WI38 (cell line): Measurements from ENCODE around the gene CDKN1C.

Experiments used
- H3K4me3 ChIP-seq: 2 replicates; pipeline ENCODE4 v1.5.1; 2011; ENCODE audit warnings: low read depth, mild to moderate bottlenecking, control low read depth, low read length
- TF ChIP-seq, protein P1 (sequence below): IDR thresholded peaks from 2 replicates; pipeline ENCODE4 v1.5.1; 2012; ENCODE audit warnings: low read depth, mild to moderate bottlenecking, control low read depth, low read length

CDKN1C gene

DNA sequence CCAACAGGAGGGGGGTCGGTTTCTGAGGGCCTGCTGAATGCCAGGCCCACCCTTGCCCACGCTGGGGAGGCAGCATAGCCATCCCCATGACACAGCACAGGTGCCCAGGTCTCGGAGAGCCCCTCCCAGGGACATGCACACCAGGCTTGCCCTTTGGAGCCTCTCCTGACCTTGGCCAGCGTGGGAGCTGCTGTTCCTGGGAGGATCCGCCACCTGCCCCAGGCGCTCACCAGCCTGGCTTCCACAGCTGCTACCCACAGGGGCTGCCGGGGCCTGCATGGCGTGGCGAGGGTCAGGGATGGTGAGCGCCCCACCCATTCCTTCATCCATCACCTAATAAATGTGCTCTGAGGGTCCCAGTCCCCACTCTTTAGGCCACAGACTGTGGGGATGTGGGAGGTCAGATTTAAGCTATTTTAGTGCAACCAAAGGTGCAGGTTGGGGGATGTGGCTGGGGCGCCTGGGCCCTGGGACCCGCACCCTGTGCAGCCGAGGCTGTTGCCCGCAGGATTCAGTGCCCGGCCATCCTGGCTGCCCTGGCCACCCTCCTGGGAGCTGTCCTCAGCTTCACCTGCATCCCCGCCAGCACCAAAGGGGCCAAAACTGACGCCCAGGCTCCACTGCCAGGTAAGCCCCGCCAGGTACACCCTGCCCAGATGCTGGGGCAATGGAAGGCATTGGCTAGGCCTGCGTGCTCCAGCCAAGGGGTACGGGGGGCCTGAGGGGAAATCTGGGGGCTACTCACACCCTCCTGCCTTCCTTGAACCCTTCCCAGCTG lies 30.7 kb upstream of the CDKN1C start:
- TF ChIP-seq, protein P1, sequence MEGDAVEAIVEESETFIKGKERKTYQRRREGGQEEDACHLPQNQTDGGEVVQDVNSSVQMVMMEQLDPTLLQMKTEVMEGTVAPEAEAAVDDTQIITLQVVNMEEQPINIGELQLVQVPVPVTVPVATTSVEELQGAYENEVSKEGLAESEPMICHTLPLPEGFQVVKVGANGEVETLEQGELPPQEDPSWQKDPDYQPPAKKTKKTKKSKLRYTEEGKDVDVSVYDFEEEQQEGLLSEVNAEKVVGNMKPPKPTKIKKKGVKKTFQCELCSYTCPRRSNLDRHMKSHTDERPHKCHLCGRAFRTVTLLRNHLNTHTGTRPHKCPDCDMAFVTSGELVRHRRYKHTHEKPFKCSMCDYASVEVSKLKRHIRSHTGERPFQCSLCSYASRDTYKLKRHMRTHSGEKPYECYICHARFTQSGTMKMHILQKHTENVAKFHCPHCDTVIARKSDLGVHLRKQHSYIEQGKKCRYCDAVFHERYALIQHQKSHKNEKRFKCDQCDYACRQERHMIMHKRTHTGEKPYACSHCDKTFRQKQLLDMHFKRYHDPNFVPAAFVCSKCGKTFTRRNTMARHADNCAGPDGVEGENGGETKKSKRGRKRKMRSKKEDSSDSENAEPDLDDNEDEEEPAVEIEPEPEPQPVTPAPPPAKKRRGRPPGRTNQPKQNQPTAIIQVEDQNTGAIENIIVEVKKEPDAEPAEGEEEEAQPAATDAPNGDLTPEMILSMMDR = no peak
- no peak overlapping the region for H3K4me3 ChIP-seq

DNA sequence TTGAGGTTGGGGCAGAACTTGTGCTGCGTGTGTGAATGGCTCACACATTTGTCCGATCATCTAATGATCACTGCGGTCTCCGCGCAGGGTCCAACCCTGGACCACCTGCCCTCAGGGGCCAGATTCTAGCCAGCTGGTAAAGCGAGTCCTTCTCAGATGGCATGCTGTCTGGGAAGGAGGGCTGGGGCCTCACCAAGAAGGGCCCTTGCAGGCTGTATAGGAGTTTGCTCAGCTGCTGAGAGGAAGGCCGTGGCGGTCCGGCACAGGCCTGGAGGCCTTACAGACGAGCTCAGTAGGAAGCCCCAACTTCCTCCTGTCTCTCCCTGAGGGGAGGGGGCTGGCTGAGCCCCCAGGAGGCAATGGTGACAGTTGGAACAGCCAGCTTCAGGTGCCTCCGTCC lies 29.9 kb upstream of the CDKN1C start:
- H3K4me3 ChIP-seq = no peak overlapping the region
- TF ChIP-seq, protein P1 = no peak

DNA sequence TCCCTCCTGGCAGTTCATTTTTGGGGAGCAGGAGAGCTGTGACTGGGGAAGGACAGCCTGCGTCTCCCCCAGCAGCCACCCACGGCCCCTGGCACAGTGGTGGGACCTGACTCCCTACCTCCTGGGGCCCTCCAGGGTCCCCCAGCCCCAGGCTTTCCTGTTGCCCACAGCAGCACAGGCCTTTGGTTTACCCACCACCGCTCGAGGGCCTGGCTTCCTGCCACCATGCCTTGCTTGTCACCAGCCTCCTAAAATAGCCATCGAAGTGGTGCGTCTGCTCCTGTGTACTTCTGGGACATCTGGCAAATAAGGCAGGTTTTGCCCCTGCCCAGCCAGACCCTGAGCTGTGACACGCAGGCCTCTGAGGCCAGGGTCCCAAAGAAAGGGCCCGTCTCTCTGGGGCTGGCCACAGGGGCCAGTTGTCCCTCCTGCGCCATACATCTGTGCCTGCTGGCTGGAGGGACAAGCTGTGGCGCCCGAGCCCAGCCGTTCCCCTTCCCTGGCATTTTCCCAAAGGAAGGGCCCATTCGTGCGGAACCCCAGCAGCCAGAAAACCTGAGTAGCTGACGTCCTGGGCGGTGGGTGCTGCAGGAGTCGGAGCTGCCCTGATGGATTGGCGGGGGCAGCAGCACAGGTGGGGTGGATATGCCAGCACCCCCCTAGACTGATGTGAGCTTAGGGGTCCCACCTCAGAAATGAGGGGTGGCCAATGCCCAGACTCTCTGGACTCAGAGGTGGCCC lies 29.1 kb upstream of the CDKN1C start:
- TF ChIP-seq, protein P1 = no peak
- H3K4me3 ChIP-seq = no peak overlapping the region

DNA sequence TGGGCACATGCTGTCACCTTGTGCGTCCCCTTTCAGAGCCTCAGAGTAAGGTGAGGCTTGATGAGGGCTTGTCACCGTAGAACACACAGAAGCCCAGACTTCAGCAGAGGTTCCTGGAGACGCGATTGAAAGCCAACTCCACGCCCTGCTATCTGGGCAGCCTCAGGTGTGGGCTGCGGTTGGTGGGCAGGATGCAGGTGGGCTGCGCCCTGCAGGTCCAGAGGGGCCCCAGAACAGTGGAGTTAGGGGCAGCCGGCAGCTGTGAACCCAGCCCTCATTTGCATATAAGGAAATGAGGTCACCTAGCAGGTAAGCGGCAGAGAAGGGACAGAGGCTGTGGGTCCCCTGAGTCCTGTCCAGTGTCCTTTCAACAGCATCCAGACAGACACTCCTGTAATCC lies 28.2 kb upstream of the CDKN1C start:
- TF ChIP-seq, protein P1 = no peak
- no peak overlapping the region for H3K4me3 ChIP-seq

DNA sequence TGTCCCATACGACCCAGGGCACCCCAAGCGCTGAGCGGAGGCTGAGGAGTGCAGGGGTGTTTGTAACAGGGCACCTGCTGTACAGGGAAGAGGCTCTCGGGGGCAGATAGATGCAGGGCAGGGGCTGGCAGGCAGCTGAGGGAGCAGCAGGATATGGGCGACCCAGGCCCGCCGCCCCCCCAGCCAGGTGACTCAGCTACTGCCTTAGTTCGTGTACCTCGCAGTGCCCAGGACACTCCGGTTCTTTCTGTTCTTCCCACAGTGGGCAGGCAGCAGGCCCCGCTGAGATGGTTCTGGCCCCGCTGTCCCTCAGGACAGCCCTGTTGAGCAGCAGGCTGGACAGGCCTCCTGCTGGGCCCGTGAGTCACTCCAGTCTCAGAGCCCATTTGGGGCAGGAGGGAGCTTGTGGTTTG lies 27.4 kb upstream of the CDKN1C start:
- no peak overlapping the region for H3K4me3 ChIP-seq
- TF ChIP-seq, protein P1 = no peak

DNA sequence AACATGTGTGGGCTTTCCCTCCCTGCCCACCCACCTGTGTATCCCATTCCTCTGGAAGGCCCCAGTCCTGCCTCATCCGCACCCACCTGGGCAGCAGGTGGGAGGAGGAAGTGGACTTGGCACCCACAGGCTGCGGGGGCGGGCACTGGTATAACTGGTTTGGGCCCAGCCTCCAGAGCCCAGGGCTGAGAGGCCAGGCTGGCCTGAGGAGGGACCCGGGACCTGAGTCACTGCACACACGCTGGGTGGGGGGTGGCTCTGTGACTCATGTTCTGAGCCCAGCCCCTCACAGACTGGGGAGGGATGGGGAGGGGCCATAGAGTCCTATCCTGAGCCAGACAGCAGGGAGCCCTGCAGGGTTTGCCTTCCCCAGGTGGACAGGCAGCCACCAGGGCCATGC lies 26.9 kb upstream of the CDKN1C start:
- H3K4me3 ChIP-seq = no peak overlapping the region
- TF ChIP-seq, protein P1 = no peak

DNA sequence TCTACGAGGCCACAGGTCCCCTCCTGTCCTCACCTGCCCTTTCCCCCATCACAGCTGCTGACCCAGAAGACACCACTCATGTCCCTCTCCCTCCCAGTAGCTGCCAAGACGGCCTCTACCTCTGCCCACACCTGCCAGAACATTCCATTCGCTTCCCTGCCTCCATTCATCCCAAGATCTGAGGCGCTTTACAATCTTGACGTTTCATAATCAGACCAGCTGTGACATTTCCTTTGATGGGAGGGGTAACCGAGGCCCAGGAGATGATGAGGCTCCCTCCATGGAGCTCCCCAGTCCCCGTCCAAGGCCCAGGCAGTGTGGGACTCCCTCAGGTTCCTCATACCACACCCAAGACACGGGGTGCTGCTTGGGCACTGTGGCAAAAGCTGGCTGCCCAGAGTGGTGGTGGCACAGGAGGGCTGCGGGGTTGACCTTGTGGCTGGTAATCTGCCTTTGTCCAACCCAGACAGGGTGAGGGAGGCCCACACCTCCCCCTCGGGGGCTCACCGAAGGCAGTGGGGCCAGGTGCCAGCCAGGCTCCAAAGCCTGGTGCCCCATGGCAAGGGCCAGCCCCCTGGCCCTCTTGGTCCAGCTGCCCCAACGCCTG lies 26.3 kb upstream of the CDKN1C start:
- TF ChIP-seq, protein P1 = no peak
- no peak overlapping the region for H3K4me3 ChIP-seq
